ENCODE measurements around the gene EHMT2.

- no peak for TF ChIP-seq CTCF (conservative IDR thresholded peaks at IDR 0.05; ENCODE audit: low read depth, low read length)
- TF ChIP-seq POLR2A (IDR thresholded peaks at IDR 0.05; ENCODE audit: low read depth, low read length): peak; percentile 98
Measured at GRCh38 chr6:31862344-31863235, 34.9 kb downstream of the EHMT2 start, which contains the start of gene NEU1.
